RPMI7951 (cell line): ENCODE measurements around the gene GALNT18. TPM values are rescaled to one million over a fixed set of nuclear protein-coding genes. Genes with fewer than 3 reads are reported as not detected.

Source experiments
- DNase-seq: peaks from one replicate; pipeline ENCODE4 v3.0.0-alpha.2; 2012; ENCODE audit warnings: low read depth
- total RNA-seq: library from RNA; depleted of rRNA; stranded (reverse); fragments of >200 nt; shearing (Covaris generic); gene quantifications from 2 replicates; pipeline ENCODE4 v1.2.3, GENCODE V29; 2014

GALNT18 gene
- total RNA-seq, 1 experiment from 2014 or later: 12.3 TPM

DNA sequence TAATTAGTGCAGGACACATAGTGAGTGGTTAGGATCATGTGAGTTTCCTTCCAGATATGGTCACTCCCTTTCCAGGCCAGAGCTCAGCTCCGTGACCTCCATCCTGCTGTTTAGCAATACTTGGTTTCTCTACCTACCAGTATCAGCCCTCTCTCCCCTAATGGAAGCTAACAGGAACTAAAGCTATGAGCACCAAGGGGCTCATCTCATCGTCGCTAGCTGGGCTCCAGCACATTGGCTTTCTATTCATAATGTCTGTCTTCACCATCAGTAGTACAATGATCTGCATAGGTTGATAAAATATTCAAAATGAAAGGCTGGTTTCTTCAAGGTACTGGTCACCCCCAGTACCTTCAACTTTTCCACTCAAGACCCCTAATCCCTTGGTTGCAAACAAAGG, 2.4 kb upstream of the GALNT18 start:
- DNase-seq: no peak

DNA sequence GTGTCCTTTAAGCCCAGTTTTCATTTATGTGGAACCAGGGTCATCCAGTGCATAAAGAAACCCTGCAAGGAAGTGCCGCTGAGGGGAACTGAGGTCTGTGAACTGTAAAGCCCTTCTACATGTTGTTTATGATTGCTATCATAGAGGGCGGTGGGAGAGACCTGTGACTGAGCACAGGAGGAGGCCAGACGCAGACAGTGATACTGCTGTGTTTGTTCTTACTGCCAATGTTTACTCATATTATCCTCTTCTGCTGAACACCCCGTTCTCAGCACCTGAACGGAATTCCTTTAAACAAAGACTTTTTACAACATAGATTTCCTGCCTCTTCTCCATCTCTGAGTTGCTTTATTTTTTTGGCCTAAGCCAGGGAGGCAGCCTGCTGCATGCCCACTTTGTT, 967 bp upstream of the GALNT18 start:
- no peak for DNase-seq

DNA sequence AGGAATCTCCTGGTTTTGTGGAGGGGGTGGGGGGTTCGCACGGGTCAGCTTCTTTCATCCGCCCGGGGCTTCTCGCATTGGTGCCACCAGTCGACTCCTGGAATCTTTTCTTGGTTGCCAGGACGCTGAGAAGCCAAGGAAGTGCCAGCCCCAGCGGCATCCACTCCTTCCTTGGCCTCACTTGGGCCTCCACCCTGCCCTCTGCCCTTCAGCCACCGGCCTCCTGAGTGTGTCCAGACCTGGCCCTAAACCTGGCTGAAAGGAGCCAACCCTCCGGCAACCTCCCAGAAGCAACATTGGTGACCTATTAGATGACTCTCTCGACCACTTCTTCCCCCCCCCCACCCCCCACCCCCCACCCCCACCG, 518 bp upstream of the GALNT18 start:
- no peak for DNase-seq

DNA sequence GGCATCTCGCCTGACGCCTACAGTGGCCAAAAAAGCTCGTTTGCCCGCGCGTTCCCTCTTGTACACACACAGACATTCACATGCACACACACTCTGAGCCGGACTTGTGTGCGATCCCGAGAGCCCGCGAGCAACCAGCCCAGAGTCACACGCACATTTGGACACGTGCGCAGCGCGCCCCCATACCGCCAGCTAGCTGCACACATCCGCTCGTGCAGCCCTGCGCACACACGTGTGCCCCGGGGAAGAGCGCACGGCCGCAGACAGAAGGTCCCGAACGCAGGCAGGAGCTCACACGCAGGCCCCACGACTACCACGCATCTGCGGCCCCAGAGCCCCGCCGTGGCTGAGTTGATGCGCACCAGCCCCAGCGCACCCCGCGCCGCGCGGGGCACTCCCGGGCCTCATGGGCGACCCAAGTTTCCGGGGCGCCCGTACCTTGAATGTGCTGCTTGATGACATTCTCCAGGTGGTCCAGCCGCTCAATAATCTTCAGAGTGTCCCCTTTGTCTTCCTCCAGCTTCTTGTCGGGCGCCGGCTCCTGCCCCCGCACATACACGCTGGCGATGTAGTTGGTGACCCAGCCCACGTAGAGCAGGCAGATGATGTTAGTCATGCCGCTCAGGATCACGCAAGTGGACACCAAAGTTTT, 758 bp downstream of the GALNT18 start:
- DNase-seq: peak; percentile 40

DNA sequence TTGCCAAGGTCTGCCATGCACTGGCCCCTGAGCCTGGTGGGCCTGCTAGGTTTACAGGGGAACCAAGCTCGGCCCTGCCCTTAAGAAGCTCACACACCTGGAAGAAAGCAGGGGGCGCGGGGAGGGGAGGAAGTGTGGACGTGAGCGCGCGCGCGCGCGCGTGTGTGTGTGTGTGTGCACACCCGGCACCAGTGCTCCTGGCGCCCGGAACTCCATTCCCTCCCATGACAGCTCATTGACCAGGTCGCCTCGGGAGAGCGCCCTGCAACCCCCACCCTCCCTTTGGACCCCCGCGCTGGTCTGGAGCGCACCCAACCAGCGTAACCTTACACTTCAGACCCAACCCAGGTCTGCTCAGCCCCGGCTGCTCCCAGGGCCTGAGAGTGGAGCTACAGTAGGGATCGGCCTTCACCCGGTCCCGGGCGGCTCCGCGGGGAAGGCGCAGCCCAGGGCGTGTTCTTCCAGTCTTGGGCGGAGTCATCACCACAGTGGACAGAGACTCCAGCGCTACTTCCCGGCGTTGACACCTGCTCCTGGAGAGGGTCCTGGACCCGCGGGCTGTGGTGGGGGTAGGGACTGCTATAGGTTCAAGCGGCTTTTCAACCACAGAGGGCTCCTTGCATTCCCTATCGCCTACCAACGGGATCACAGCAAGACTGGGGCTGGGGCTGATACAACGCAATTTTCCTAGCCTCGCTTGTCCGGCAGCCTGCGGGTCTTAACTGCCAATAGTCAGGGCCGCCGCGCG, 1.5 kb downstream of the GALNT18 start:
- DNase-seq: peak; percentile 48

DNA sequence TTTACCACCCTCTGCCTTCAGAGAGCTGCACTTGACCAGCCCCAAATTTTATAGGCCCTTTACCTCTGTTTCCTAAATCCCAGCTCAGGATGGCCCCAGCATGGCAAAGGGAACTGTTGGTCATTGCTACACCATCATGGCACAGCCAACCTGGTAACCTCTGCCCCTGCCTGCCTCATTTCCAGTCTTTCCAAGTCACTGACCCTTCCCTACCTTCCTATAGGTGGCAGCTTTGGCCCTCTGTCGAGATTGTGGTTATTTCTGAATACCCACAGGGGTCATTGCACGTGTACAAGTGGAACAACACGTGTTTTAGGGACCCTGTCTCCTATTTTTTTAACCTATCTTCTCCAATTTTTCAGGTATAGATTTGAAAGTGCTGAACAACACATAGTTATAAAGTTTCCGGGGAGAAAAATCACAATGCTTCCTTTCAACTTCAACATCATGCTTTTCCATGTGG, 2.8 kb downstream of the GALNT18 start:
- no peak for DNase-seq

GRCh38 chr11:11615086-11615485, 6.7 kb downstream of the GALNT18 start:
- DNase-seq: no peak

GRCh38 chr11:11612439-11612838, 9.4 kb downstream of the GALNT18 start:
- DNase-seq: no peak

- peak; percentile 64 for DNase-seq
Observed at GRCh38 chr11:11611381-11611780, 10.4 kb downstream of the GALNT18 start.

DNA sequence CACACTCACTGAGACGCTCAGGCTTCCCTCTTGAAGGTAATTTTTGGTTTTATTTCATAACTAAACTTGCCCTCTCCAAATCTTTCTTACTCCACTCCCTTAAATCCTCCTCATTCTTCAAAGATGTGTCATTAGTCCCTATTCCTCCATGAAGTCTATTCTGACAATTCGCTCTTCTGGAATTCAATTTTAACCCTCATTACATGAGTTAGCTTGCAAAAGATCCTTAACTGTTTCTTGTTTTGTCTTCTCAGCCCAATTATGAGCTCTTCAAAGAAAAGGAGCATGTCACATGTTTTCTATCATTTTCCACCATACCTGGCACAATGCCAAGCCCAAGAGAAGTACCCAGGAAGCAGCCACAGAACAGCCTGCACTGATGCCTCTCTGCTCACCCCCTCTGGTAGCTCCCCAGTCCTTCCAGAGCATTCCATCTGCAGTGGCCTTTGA, 13.0 kb downstream of the GALNT18 start:
- peak; percentile 60 for DNase-seq

DNA sequence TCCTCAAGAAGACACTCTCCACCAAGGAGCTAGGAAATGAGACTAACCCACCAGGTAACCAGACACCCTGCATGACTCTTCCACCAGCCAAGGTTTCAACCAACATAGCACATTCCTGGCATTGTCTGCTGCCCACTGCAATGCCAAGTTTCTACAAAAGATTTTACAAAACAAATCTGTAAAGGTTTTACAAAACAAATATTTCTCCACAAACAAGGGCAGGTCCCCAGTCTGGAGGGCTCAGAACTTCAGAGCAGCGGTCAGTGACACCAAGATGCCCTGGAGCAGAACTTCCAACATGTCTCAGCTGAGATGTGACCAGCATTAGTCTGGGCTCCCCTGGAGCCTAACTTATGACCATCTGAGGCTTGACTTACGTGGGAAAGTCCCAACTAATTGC, 14.0 kb downstream of the GALNT18 start:
- DNase-seq: peak; percentile 25

DNA sequence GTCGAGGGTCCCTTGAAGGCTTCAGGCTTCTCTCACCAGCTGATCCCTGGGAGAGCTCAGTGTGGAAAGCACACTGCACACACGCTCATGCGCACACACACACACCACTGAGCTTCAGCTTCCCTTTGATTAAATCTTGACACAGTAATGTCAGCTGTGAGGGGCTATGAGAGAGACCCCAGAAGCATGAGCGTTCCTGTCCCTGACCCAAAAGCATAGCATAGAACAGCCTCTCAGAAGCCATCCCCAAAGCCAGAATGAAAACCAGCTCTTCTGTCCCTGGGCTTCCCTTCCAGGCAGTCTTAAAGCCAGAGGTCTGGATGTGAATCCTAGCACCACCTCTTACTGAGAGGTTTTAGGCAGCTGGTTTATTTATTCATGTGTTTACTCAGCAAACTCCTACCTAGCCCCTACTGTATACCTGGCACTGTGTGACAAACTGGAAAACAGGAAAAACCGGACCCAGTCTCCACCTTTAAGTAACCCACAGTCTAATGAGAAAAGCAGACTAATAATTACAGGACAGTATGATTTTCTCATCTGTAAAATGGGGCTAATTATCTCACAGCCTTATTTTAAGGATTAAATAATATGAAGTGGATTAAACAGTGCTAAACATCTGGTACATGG, 15.9 kb downstream of the GALNT18 start:
- no peak for DNase-seq

DNA sequence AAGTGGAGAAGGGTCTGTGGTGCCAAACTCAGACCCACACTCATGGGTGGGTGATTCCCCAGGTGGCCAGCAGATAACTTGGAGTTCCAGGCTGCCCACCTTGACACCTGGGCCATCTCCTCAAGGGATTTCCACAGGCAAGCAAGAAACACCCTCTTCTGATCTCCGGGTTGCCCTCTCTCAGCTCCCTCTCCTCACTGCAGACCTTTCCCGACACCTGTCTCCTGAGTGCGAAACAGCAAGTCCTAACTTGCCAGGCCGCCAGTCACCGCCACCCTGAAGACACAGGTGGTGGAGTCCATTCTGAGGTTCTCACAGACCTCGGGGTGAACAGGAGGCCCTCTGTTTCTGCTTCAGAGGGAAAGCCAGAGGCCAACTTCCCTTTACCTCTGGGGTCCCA, 16.6 kb downstream of the GALNT18 start:
- DNase-seq: no peak

GRCh38 chr11:11604370-11604990, 17.3 kb downstream of the GALNT18 start:
- no peak for DNase-seq

DNA sequence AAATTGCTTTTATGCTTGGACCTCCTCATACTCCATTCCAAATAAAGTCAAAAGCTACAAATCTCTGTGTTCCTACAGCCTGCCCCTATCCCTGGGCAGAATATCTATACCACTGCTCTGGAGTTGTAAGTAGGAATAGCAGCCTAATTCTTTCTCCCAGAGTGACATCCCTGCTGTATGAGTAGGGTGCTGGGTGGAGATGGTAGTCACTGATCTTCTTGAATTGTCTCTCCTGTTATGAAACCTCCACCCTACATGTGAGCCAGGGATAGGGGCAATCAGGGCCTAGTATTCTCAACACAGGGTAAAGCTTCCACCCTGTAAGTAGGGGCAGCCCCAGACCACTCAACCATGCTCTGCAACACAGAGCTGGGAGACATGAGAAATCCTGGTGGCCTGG, 19.8 kb downstream of the GALNT18 start:
- DNase-seq: no peak

GRCh38 chr11:11600288-11600687, 21.5 kb downstream of the GALNT18 start:
- no peak for DNase-seq

DNA sequence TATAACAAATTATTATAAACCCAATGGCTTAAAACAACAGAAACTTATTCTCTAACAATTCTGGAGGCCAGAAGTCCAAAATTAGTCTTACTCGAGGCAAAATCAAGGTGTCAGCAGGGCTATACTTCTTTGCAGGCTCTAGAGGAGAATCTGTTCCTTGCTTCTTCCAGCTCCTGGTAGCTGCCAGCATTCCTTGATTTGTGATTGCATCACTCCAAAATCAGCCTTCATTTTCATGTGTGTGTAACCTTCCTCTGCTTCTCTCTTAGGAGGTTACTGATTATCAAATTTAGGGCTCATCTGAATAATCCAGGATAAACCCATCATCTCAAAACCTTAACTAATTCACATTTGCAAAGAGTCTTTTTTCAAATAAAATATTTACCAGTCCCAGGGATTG, 23.6 kb downstream of the GALNT18 start:
- no peak for DNase-seq

- DNase-seq: no peak
Observed at GRCh38 chr11:11594162-11594561, 27.6 kb downstream of the GALNT18 start.

DNA sequence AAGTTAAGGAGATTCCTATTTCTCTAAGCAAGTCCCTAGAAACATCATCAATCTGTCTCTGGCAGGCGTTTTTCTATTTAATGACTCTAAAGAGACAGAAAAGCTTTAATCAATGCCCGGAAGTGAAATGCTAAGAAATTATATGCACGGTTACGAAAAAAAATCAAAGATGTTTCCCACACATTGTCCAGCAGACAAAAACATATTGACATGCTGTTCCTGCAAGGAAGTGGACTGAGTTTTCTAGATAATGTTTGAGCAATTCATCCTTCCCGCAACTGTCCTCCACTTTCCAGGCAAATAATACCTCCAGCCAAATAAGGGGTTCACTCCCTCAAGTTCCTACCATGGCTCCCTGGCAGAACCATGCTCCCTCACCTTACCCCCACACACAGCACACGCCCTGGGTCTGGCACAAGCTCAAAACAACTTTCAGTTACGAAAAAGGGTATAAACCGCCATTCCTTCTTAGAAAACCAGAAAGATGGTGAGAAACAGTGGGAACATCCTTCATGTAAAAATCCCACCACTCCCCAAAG, 29.6 kb downstream of the GALNT18 start:
- no peak for DNase-seq

- no peak for DNase-seq
Observed at GRCh38 chr11:11589437-11589836, 32.4 kb downstream of the GALNT18 start.

- DNase-seq: no peak
Observed at GRCh38 chr11:11588891-11589290, 32.9 kb downstream of the GALNT18 start.

- no peak for DNase-seq
Observed at GRCh38 chr11:11588243-11588642, 33.6 kb downstream of the GALNT18 start.
